ENCODE data around the gene GRID1.
A peak's percentile ranks its signal among the peaks of the same experiment; 100 is the strongest.

GRID1 gene

DNA sequence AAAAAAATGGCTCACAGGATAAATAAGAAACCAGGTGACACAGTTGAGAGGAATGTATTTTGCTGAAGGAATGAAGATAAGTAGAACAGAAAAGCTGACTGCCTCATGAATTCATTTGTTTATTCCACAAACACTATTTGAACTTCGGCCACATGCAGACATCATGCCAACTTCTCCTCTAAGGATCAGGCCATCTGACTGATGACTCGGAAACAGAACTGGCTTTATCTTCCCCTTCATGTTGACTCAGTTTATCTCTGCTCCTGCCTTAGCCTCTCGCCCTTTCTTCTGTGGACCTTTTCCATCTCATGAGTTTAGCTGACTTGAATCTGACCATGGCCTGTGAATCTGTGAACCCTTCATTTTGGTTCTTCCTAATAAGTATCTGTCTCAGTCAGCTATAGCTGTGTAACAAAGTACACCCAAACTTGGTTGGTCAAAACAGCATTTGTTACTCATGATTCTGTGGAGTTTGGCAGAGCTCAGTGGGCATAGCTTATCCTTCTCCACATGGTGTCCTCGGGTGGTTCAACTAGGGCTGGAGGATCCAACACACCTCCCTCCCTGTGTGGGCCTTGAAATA is 44.0 kb upstream of the GRID1 start:
- TF ChIP-seq ZFX (IDR thresholded peaks at IDR 0.05; ENCODE audit: borderline replicate concordance) = no peak
- TF ChIP-seq CTCF (IDR thresholded peaks at IDR 0.05) = no peak
- no peak overlapping the region for H3K27ac ChIP-seq

DNA sequence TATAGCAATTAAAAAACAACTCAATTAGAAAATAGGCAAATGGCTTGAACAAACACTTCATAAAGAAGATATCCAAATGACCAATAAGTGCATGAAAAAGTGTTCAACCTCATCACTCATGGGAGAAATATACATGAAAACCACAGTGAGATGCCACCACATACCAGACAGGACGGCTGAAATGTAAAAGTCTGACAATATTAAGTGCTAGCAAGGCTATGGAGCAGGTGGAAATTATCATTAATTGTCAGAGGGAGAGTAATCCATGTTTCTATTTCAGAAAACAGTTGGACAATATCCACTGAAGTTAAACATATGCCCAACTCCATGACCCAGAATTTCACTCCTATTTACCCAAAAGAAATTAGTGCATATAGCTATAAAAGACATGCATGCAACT is 42.6 kb upstream of the GRID1 start:
- no peak for TF ChIP-seq ZFX (IDR thresholded peaks at IDR 0.05; ENCODE audit: borderline replicate concordance)
- no peak for TF ChIP-seq CTCF (IDR thresholded peaks at IDR 0.05)
- H3K27ac ChIP-seq = no peak overlapping the region

DNA sequence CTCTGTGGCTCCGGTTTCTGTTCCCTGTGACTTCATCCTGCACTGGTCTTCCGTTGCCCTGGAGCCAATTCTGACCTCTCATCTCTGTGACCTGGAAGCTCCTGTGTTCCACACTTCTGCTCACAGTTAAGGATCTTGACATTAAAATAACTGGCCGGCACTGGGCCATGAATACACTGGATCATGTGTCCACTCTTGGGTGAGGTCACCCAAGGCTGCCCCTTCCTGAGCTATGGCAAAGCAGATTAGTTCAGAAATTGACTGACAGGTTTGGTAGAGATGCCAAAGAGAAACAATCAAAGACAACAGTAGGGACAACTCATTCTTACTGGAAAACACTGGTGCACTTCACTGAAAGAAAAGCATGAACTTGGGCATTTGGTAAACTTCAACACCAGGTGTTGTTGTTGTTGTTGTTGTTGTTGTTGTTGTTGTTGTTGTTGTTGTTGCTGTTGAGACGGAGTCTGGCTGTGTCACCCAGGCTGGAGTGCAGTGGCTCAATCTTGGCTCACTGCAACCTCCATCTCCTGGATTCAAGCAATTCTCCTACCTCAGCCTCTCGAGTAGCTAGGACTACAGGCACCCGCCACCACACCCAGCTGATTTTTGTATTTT is 36.7 kb upstream of the GRID1 start:
- TF ChIP-seq ZFX (IDR thresholded peaks at IDR 0.05; ENCODE audit: borderline replicate concordance) (no peak), CTCF (IDR thresholded peaks at IDR 0.05) (no peak)
- H3K27ac ChIP-seq = no peak overlapping the region

DNA sequence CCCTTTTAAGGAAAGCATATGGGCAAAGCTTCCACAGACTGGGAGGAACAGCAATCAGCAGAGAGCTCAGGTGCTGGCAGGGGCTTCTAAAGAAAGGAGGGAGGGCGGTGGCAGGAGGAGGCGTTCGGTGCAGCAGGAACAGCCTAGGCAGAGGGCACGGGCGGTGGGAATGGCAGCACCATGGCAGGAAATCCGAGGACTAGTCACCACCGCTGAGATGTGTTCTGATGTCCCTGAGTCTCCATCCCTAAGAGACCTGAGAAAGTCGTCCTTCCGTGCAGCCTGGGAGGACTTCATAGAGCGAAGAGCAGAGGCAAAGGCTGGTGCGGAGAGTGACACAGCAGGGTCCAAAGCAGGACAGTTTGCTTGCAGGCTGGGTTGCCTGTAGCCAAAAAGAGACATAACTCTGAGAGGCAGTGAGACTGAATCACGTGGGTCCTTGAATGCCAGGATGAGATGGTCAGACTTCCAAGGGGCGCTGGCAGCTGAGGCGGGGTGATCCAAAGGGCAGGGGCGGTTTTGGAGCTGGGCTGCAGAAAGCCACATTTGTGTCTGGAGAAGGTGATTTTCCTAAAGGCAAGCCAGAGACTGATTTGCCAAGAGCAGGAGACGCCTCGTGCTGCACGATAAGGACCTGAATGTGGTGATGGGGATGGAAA is 35.8 kb upstream of the GRID1 start:
- no peak for TF ChIP-seq ZFX (IDR thresholded peaks at IDR 0.05; ENCODE audit: borderline replicate concordance)
- no peak for TF ChIP-seq CTCF (IDR thresholded peaks at IDR 0.05)
- H3K27ac ChIP-seq = no peak overlapping the region

DNA sequence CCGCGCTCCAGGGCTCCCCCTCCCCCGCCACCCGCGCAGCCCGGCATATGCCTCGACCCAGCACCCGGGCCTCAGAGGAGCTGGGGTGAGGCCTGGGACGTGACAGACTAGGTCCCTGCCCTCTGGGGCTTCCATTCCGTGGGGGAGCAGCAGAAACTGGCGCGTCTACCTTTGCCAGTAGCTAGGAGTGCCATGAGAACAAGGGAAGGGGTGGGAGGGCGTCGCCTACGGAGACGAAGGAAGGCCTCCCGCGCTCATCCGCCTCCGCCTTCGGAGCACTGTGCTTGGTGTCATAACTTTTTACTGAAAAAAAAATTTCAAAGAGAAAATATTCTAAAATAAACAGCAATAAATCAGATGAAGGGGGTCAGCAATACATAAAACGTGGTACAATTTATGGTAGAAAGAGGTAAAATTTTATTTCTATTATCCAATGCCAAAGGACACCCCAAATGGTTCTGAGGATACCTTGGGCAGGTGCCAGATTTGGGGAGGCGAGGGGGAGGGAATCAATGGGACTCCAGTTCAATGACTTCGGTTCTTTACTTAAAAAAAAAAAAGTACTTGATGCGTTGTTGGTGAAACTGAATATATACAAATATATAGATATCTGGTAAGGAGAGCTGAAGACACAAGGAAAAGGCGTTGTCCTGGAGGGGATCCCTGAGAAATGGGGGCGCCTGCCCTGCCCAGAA is 35.1 kb upstream of the GRID1 start:
- no peak for TF ChIP-seq ZFX (IDR thresholded peaks at IDR 0.05; ENCODE audit: borderline replicate concordance)
- TF ChIP-seq CTCF (IDR thresholded peaks at IDR 0.05) = no peak
- peak overlapping the region; percentile 94 for H3K27ac ChIP-seq

GRCh38 chr10:86400705-86401587 is 34.4 kb upstream of the GRID1 start:
- no peak for TF ChIP-seq ZFX (IDR thresholded peaks at IDR 0.05; ENCODE audit: borderline replicate concordance)
- peak; percentile 31; the same call in 1 of the 2 replicates for TF ChIP-seq CTCF (IDR thresholded peaks at IDR 0.05)
- H3K27ac ChIP-seq = peak overlapping the region; percentile 94

Data from 22Rv1 (cell line).